GM12878 (cell line): ENCODE results near the gene MRPS5. TPM values are rescaled to one million over a fixed set of nuclear protein-coding genes. Genes with fewer than 3 reads are reported as not detected.

Experiments
- ATAC-seq: fragments of 200-7000 bp; cut with Tn5 transposase; 3 replicates; pipeline ENCODE4 v1.9.1; 2020; ENCODE audit warnings: mild to moderate bottlenecking, moderate library complexity
- BruUV-seq: library from RNA; stranded (reverse); fragments of 400-500 nt; replicated peaks from 2 replicates; lab custom pipeline; 2021; lab: Mats Ljungman, UMichigan
- CTCF ChIA-PET: fragments of 300-600 bp; sonication (Branson Sonifier 250); formaldehyde crosslinking; extraction: SDS; loops from one replicate; lab custom pipeline; 2021; ENCODE audit warnings: inconsistent platforms; lab: Yijun Ruan, JAX
- POLR2A ChIA-PET: fragments of 350-600 bp; formaldehyde crosslinking; extraction: SDS; loops from one replicate; lab custom pipeline; 2021; ENCODE audit warnings: inconsistent platforms; lab: Charles Lee
- RAD21 ChIA-PET: fragments of 300-600 bp; sonication (Branson Sonifier 250); formaldehyde crosslinking; loops from one replicate; lab custom pipeline; 2023; ENCODE audit warnings: antibody characterized with exemption; ENCODE audit not compliant: unreplicated experiment; lab: Charles Lee
- SMC1A ChIA-PET: fragments of 300-600 bp; sonication (Branson Sonifier 250); formaldehyde crosslinking; loops from one replicate; lab custom pipeline; 2023; ENCODE audit not compliant: unreplicated experiment, uncharacterized antibody; lab: Charles Lee
- DNase-seq: peaks from one replicate; pipeline ENCODE4 v3.0.0-alpha.2; 2011; ENCODE audit warnings: low read depth, low spot score
- FAIRE-seq: peaks from 3 replicates; lab custom pipeline; 2011; peaks lifted over from hg19 to GRCh38; lab: Jason Lieb, UNC
- H2AFZ ChIP-seq: 2 replicates; pipeline ENCODE4 v1.6.0; 2011; ENCODE audit warnings: low read depth, low read length, control low read depth; ENCODE audit not compliant: control insufficient read depth
- H3K27ac ChIP-seq: 2 replicates; pipeline ENCODE4 v1.5.1; 2011; ENCODE audit warnings: control low read depth; ENCODE audit not compliant: control insufficient read depth, insufficient read depth
- H3K27me3 ChIP-seq, 2 experiments: replicated peaks in 1 of 2; 2 replicates each; pipeline versions ENCODE4 v1.6.0 to v1.6.1; 2011; ENCODE audit warnings: low read length in 1 of 2; ENCODE audit not compliant: control insufficient read depth in 2 of 2, insufficient read depth in 2 of 2
- H3K36me3 ChIP-seq, 2 experiments: 2 replicates each; pipeline ENCODE4 v1.5.1; 2011; ENCODE audit warnings: low read length in 1 of 2; ENCODE audit not compliant: control insufficient read depth in 2 of 2, insufficient read depth in 2 of 2
- H3K4me1 ChIP-seq: 2 replicates; pipeline ENCODE4 v1.6.1; 2011; ENCODE audit warnings: mild to moderate bottlenecking, low read length, moderate library complexity, mixed read lengths; ENCODE audit not compliant: control insufficient read depth, insufficient read depth
- H3K4me2 ChIP-seq: 2 replicates; pipeline ENCODE4 v1.6.0; 2011; ENCODE audit warnings: control low read depth; ENCODE audit not compliant: control insufficient read depth, insufficient read depth
- H3K4me3 ChIP-seq: fragments of 200-600 bp; sonication (generic); 2 replicates; pipeline ENCODE4 v1.5.1; 2016
- H3K79me2 ChIP-seq: 2 replicates; pipeline ENCODE4 v1.6.0; 2011; ENCODE audit warnings: low read length; ENCODE audit not compliant: control insufficient read depth, insufficient read depth
- H3K9ac ChIP-seq: 2 replicates; pipeline ENCODE4 v1.8.0; 2011; ENCODE audit warnings: low read length, control low read depth, mixed read lengths; ENCODE audit not compliant: control insufficient read depth, insufficient read depth
- H3K9me3 ChIP-seq: replicated peaks from 3 replicates; pipeline ENCODE4 v1.5.1; 2011; ENCODE audit warnings: mild to moderate bottlenecking, low read length; ENCODE audit not compliant: control insufficient read depth, insufficient read depth
- H4K20me1 ChIP-seq: 2 replicates; pipeline ENCODE4 v1.6.0; 2011; ENCODE audit not compliant: control insufficient read depth, insufficient read depth
- CREB1 ChIP-seq: IDR thresholded peaks from 2 replicates; pipeline ENCODE4 v1.6.1; 2012; ENCODE audit warnings: low read depth, mild to moderate bottlenecking, inconsistent platforms
- EED ChIP-seq: sonication (generic); IDR thresholded peaks from 2 replicates; pipeline ENCODE4 v1.6.1; 2016; ENCODE audit warnings: antibody characterized with exemption, low read depth
- HCFC1 ChIP-seq: fragments of 150-350 bp; IDR thresholded peaks from 2 replicates; pipeline ENCODE4 v1.6.1; 2014; ENCODE audit warnings: low read length
- SMAD1 ChIP-seq: fragments of 450-650 bp; IDR thresholded peaks from 2 replicates; pipeline ENCODE4 v1.6.1; 2018; ENCODE audit warnings: mild to moderate bottlenecking, low read depth; ENCODE audit not compliant: partially characterized antibody
- SMAD5 ChIP-seq: IDR thresholded peaks from 2 replicates; pipeline ENCODE4 v1.6.1; 2016; ENCODE audit warnings: antibody characterized with exemption, low read depth
- SP1 ChIP-seq: IDR thresholded peaks from one replicate; pipeline ENCODE4 v1.6.1; 2011; ENCODE audit warnings: low read depth, low read length
- YY1 ChIP-seq: IDR thresholded peaks from 2 replicates; pipeline ENCODE4 v1.6.1; 2011; ENCODE audit warnings: low read depth, mild to moderate bottlenecking, low read length
- ZNF384 ChIP-seq: IDR thresholded peaks from 2 replicates; pipeline ENCODE4 v1.6.1; 2012; ENCODE audit warnings: low read depth, mild to moderate bottlenecking, low read length, improper control_type of control experiment, borderline replicate concordance
- WGBS: methylation state at CpG from one replicate; pipeline ENCODE4 v1.1.6; 2016; ENCODE audit warnings: low lambda C conversion rate; ENCODE audit not compliant: insufficient replicate concordance, insufficient coverage; ENCODE audit errors: missing lambda C conversion rate; 5-methylcytosine and 5-hydroxymethylcytosine counted together
- in situ Hi-C: fragments of 300-500 bp; cut with MboI; formaldehyde crosslinking; loops from 9 replicates; pipeline ENCODE4 v1.14.3; 2018; ENCODE audit warnings: mixed read lengths
- intact Hi-C: fragments of 100-400 bp; cut with micrococcal nuclease; formaldehyde crosslinking; loops from one replicate; pipeline ENCODE4 v1.14.2; 2022; ENCODE audit not compliant: unreplicated experiment
- polyA plus RNA-seq, 11 experiments: library from polyadenylated mRNA; depleted of rRNA in 4 of 11; unstranded in 6 of 11; stranded (reverse) in 5 of 11; fragments of >200 nt; fragmentation: Nextera tagmentation in 4 of 11; fragmentation: Illumina TruSeq in 1 of 11; extraction: Ambion mirVana in 4 of 11; extraction: Trizol in 1 of 11; gene quantifications; 1 replicate in 1 of 11; 2 replicates in 10 of 11; pipeline versions ENCODE4 v1.2.1 to v1.2.3, GENCODE V29; 2011 to 2016; ENCODE audit warnings: inconsistent platforms in 2 of 11, missing spikeins in 2 of 11, low read depth in 1 of 11
- total RNA-seq, 4 experiments: library from RNA; depleted of rRNA in 3 of 4; stranded (reverse); fragments of >200 nt in 3 of 4; fragmentation: Illumina TruSeq in 1 of 4; extraction: Trizol in 1 of 4; gene quantifications; 2 replicates each; pipeline versions ENCODE4 v1.2.1 to v1.2.3, GENCODE V29; 2013 to 2021
- TF ChIP-seq, protein P1 (sequence below): fragments of 150-350 bp; IDR thresholded peaks from 2 replicates; pipeline ENCODE4 v1.6.1; 2014; ENCODE audit warnings: mild to moderate bottlenecking, low read depth, low read length

Gene MRPS5
- total and polyA plus RNA-seq, 10 of the 15 experiments (the other 5 are each of a cell fraction or from before 2014, with no cell fraction given): 54.8 to 93.0 (median 76.3) TPM

DNA sequence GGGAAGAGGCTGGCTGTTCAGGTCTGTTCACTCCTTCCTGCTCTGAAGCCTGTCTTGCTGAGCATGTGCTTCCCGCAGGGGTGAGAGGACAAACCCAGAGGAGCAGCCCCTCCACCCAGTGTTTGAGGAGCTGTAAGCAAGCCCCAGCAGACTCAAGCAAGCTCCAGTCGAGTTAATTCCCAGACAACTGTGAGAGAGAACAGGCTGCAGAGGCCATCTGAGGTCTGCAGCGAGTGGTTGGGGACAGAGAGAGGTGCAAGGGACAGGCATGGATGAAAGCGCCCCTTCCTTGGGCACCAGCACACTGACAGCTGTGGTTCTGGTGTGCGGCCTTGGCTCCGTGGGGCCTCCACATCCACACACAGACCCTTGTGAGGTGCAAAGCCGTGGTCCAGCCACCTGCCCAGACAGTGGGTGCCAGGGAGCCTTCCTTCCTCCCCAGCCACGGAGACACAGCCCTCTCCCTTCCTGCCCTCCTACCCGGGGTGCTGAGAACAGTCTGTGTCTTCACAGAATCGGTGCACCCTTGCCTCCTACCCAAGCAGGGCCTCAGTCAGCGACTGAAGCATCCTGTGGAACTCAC lies 59.9 kb downstream of the MRPS5 start:
- H3K36me3 ChIP-seq: no peaks in the 10 kb centered on the region
- BruUV-seq: no TSS peak
- CTCF ChIA-PET: interaction anchor here (1.0 to 9.1 kb wide), 5 partner anchors 8 to 145 kb away, joined by 3 to 154 read pairs (median 7); no protein-coding TSS in a partner anchor
- no peaks in the 10 kb centered on the region for H3K27me3 ChIP-seq
- no peaks in the 10 kb centered on the region for H4K20me1 ChIP-seq
- H3K79me2 ChIP-seq: no peaks in the 10 kb centered on the region
- peaks cover 27% of the 10 kb centered on the region for H3K4me1 ChIP-seq
- POLR2A ChIA-PET: interaction anchor here (0.9 to 3.6 kb wide), 4 partner anchors 8 to 21 kb away, joined by 3 to 20 read pairs (median 13); no protein-coding TSS in a partner anchor
- SMC1A ChIA-PET: interaction anchor here (2.1 to 4.5 kb wide), 6 partner anchors 8 to 55 kb away, joined by 10 to 44 read pairs (median 22); no protein-coding TSS in a partner anchor
- ATAC-seq: no peak
- RAD21 ChIA-PET: interaction anchor here (1.6 to 3.1 kb wide), 2 partner anchors 18 to 38 kb away, joined by 4 to 39 read pairs; no protein-coding TSS in a partner anchor
- WGBS: 67% methylated on average over 9 of the region's 11 CpGs
- H3K4me3 ChIP-seq: no peak overlapping the region
- intact Hi-C loops: no loop called here
- no peaks in the 10 kb centered on the region for H3K9me3 ChIP-seq
- no peak for TF ChIP-seq SMAD5
- TF ChIP-seq SMAD1: no peak
- TF ChIP-seq ZNF384: no peak
- TF ChIP-seq, protein P1, sequence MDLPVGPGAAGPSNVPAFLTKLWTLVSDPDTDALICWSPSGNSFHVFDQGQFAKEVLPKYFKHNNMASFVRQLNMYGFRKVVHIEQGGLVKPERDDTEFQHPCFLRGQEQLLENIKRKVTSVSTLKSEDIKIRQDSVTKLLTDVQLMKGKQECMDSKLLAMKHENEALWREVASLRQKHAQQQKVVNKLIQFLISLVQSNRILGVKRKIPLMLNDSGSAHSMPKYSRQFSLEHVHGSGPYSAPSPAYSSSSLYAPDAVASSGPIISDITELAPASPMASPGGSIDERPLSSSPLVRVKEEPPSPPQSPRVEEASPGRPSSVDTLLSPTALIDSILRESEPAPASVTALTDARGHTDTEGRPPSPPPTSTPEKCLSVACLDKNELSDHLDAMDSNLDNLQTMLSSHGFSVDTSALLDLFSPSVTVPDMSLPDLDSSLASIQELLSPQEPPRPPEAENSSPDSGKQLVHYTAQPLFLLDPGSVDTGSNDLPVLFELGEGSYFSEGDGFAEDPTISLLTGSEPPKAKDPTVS: no peak
- TF ChIP-seq YY1: no peak
- no peak for TF ChIP-seq SP1
- no peak for TF ChIP-seq EED
- no peak for TF ChIP-seq HCFC1
- TF ChIP-seq CREB1: no peak
- no peak overlapping the region for H3K9ac ChIP-seq
- H3K4me2 ChIP-seq: 0 out of 2 replicates have a peak overlapping the region, but pooled peaks have one; percentile 2
- H2AFZ ChIP-seq: no peak overlapping the region; the same call in 1 of the 2 replicates
- no peak for FAIRE-seq
- in situ Hi-C loops: no loop called here
- DNase-seq: no peak
- peak overlapping the region; percentile 13 for H3K27ac ChIP-seq
